ENCODE results near the gene UNK. TPM values are rescaled to one million over a fixed set of nuclear protein-coding genes. Genes with fewer than 3 reads are reported as not detected.

The UNK gene
- total RNA-seq, 1 experiment from 2014 or later, result 16.0 TPM

- Mint-ChIP-seq H3K36me3 (ENCODE audit: insufficient read depth, unreplicated experiment) (peaks cover 35% of the 10 kb centered on the region), H3K27ac (ENCODE audit: low read depth, unreplicated experiment) (peak overlapping the region; percentile 19), H3K4me3 (ENCODE audit: unreplicated experiment) (peak overlapping the region; percentile 69), H3K4me1 (ENCODE audit: insufficient read depth, unreplicated experiment) (peaks cover 15% of the 10 kb centered on the region), H3K9me3 (ENCODE audit: unreplicated experiment) (no peaks in the 10 kb centered on the region), H3K27me3 (ENCODE audit: insufficient read depth, unreplicated experiment) (no peaks in the 10 kb centered on the region)
- DNase-seq (ENCODE audit: unreplicated experiment), result no peak
- ChIA-PET CTCF (interaction anchor here (0.5 to 3.3 kb wide), 17 partner anchors 8 to 342 kb away, joined by 3 to 16 read pairs (median 4); partner anchors contain the start of genes SMIM5, TRIM65, TSEN54 and WBP2), POLR2A (interaction anchor here (0.5 to 8.0 kb wide), 17 partner anchors 8 to 533 kb away, joined by 3 to 153 read pairs (median 4); partner anchors contain the start of genes EXOC7, SMIM5, TRIM65 and UNK)
- no TSS peak for BruUV-seq (replicated peaks)
- intact Hi-C loops (cut with micrococcal nuclease), result loop anchor here (1.0 to 5.0 kb wide), 2 partner anchors 132 to 243 kb away; partner anchors contain the start of gene TRIM65
- TF ChIP-seq CTCF (IDR thresholded peaks at IDR 0.05; ENCODE audit: unreplicated experiment), result no peak
Measured at GRCh38 chr17:75764417-75764710, 20.2 kb upstream of the UNK start.

GRCh38 chr17:75764711-75765421, 19.7 kb upstream of the UNK start, which contains the start of gene GALK1:
Gene GALK1 (minus strand): TSS chr17:75765192. CDS start chr17:75765136, 56 bp downstream.
- no TSS peak for BruUV-seq (replicated peaks)
- intact Hi-C loops (cut with micrococcal nuclease), result loop anchor here (1.0 to 5.0 kb wide), 2 partner anchors 131 to 242 kb away; partner anchors contain the start of gene TRIM65
- H3K9me3 Mint-ChIP-seq (ENCODE audit: unreplicated experiment), result no peaks in the 10 kb centered on the region
- ChIA-PET CTCF (interaction anchor here (0.5 to 3.3 kb wide), 25 partner anchors 8 to 341 kb away, joined by 3 to 16 read pairs (median 4); partner anchors contain the start of genes SMIM5, TRIM65, TSEN54 and UNK), POLR2A (interaction anchor here (0.5 to 8.0 kb wide), 20 partner anchors 9 to 533 kb away, joined by 3 to 153 read pairs (median 4); partner anchors contain the start of genes EXOC7, MRPL38, SAP30BP and SMIM5)
- H3K27me3 Mint-ChIP-seq (ENCODE audit: insufficient read depth, unreplicated experiment), result no peaks in the 10 kb centered on the region
- peak; percentile 69 for DNase-seq (ENCODE audit: unreplicated experiment)
- H3K4me1 Mint-ChIP-seq (ENCODE audit: insufficient read depth, unreplicated experiment), result peaks cover 15% of the 10 kb centered on the region
- peak within 1 kb of the TSS; percentile 35 for H3K27ac Mint-ChIP-seq (ENCODE audit: low read depth, unreplicated experiment)
- H3K4me3 Mint-ChIP-seq (ENCODE audit: unreplicated experiment), result peak within 1 kb of the TSS; percentile 69
- peaks cover 30% of the 10 kb centered on the region for H3K36me3 Mint-ChIP-seq (ENCODE audit: insufficient read depth, unreplicated experiment)
- peak; percentile 53 for TF ChIP-seq CTCF (IDR thresholded peaks at IDR 0.05; ENCODE audit: unreplicated experiment)

- no peaks in the 10 kb centered on the region for H3K9me3 Mint-ChIP-seq (ENCODE audit: unreplicated experiment)
- H3K4me3 Mint-ChIP-seq (ENCODE audit: unreplicated experiment), result no peak overlapping the region
- H3K27me3 Mint-ChIP-seq (ENCODE audit: insufficient read depth, unreplicated experiment), result no peaks in the 10 kb centered on the region
- no peak for DNase-seq (ENCODE audit: unreplicated experiment)
- H3K27ac Mint-ChIP-seq (ENCODE audit: low read depth, unreplicated experiment), result no peak overlapping the region
- H3K4me1 Mint-ChIP-seq (ENCODE audit: insufficient read depth, unreplicated experiment), result peaks cover 15% of the 10 kb centered on the region
- no TSS peak for BruUV-seq (replicated peaks)
- H3K36me3 Mint-ChIP-seq (ENCODE audit: insufficient read depth, unreplicated experiment), result peaks cover 20% of the 10 kb centered on the region
- CTCF ChIA-PET, result interaction anchor here (0.6 to 2.2 kb wide), 8 partner anchors 8 to 497 kb away, joined by 3 to 9 read pairs (median 3); no protein-coding TSS in a partner anchor
- TF ChIP-seq CTCF (IDR thresholded peaks at IDR 0.05; ENCODE audit: unreplicated experiment), result no peak
- intact Hi-C loops (cut with micrococcal nuclease), result no loop called here
- POLR2A ChIA-PET, result interaction anchor here (0.6 to 8.0 kb wide), 10 partner anchors 11 to 139 kb away, joined by 3 to 153 read pairs (median 4); partner anchors contain the start of genes MRPL38, TRIM47, UNK and WBP2
Measured at GRCh38 chr17:75765981-75766380, 18.6 kb upstream of the UNK start.

GRCh38 chr17:75767881-75768280, 16.7 kb upstream of the UNK start:
- H3K4me3 Mint-ChIP-seq (ENCODE audit: unreplicated experiment), result no peak overlapping the region
- BruUV-seq (replicated peaks), result no TSS peak
- no peak overlapping the region for H3K27ac Mint-ChIP-seq (ENCODE audit: low read depth, unreplicated experiment)
- no peaks in the 10 kb centered on the region for H3K9me3 Mint-ChIP-seq (ENCODE audit: unreplicated experiment)
- H3K36me3 Mint-ChIP-seq (ENCODE audit: insufficient read depth, unreplicated experiment), result peaks cover under 1% of the 10 kb centered on the region
- intact Hi-C loops (cut with micrococcal nuclease), result no loop called here
- no peak for DNase-seq (ENCODE audit: unreplicated experiment)
- peaks cover 9% of the 10 kb centered on the region for H3K4me1 Mint-ChIP-seq (ENCODE audit: insufficient read depth, unreplicated experiment)
- POLR2A ChIA-PET, result interaction anchor here (1.7 kb wide), 1 partner anchor 12 kb away, joined by 5 read pairs; a partner anchor contains a TSS
- CTCF ChIA-PET, result interaction anchor here (0.8 kb wide), 1 partner anchor 24 kb away, joined by 3 read pairs; no protein-coding TSS in a partner anchor
- H3K27me3 Mint-ChIP-seq (ENCODE audit: insufficient read depth, unreplicated experiment), result no peaks in the 10 kb centered on the region
- no peak for TF ChIP-seq CTCF (IDR thresholded peaks at IDR 0.05; ENCODE audit: unreplicated experiment)
